Fibroblast of peridontal ligament (primary cell): ENCODE results near the gene OTOS.

Source experiments
- DNase-seq: peaks from one replicate; pipeline ENCODE4 v3.0.0-alpha.2; 2010; ENCODE audit errors: extremely low read depth

The OTOS gene

DNA sequence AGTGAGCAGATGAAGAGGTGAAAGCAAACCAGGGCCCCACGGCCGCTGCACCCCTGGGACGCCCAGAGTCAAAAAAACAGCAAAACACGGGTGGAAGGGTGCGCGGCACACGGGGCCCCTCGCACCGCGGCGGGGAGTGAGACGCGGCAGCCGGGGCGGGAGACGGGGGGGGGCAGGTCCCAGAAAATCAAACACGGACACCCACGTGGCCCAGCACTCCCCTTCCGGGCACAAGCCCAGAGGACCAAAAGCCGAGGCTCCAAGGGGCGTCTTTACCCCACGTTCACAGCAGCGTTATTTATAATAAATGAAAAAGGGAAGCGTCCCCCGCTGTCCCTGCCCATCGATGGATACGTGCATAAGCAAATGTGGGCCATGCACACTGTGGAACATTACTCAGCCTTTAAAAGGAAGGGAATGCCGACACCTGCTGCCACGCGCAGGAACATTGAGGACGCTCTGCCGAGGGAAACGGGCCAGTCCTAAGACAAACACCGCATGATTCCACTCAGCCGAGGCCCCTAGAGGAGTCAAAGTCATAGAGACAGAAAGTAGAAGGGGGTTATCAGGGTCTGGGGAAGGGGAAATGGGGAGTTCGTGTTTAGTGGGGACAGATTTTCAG lies 3.7 kb downstream of the OTOS start:
- DNase-seq, result no peak

DNA sequence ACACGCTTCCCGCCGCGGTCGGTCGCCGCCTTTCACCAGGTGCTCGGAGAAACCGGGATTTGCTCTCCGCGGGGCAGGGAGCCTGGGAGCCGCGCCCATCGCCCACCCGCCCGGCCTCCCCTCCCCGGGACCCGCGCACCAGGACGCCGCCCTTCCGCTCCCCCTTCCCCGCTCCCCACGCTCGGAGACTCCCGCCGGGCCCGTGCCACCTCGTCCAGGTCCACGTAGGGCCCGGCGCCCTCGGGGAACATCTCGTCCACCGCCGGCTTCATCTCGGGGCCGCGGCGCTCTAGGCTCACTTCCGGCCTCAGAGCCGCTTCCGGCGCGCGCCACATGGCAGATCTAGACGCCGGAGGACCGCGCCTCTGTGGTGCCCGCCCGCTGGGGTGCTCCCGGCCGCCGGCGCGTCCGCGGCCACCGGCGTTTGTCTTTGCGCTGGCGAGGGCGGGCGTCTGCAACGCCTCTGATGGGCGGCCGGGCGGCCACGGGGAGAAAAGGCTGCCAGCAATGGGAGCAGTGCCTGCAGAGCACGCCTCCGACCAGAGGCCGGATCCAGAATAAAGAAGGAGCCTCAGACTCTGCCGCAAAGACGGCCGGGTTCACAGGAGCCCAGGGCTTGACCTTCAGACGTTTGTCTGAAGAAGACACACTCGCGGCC lies 4.3 kb downstream of the OTOS start, which contains the start of gene COPS9:
Gene COPS9, minus strand, starts transcription at position 293 of the 658 bp plus-strand sequence. Its CDS starts 21 bp downstream, at position 272.
- peak; percentile 82 for DNase-seq

GRCh38 chr2:240135706-240136012 lies 4.8 kb downstream of the OTOS start:
- peak; percentile 6 for DNase-seq

- no peak for DNase-seq
Measured at GRCh38 chr2:240134956-240135520, 5.4 kb downstream of the OTOS start.

GRCh38 chr2:240134466-240134865 lies 6.0 kb downstream of the OTOS start:
- DNase-seq, result no peak

DNA sequence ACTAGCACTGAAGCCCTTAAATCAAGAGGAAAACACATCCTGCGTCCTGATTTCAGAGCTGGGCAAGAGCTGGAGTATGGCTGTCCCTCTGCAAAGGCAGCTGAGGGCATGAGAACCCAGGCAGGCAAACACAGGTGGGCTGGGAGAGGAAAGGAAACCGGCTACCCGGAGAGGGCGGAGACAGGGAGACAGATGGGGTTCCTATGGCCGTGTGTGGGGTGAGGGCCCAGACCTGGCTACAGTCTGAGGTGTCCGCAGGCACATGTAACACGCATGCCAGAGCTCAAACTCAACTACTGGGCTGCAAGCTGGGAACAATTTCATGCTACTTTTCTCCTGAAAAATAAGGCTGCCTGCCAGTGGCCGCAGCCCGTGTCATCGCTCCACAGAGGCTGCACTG lies 7.1 kb downstream of the OTOS start:
- no peak for DNase-seq

GRCh38 chr2:240132651-240132980 lies 7.8 kb downstream of the OTOS start:
- DNase-seq, result no peak

GRCh38 chr2:240131941-240132650 lies 8.4 kb downstream of the OTOS start:
- no peak for DNase-seq

- no peak for DNase-seq
Measured at GRCh38 chr2:240131296-240131695, 9.2 kb downstream of the OTOS start.

DNA sequence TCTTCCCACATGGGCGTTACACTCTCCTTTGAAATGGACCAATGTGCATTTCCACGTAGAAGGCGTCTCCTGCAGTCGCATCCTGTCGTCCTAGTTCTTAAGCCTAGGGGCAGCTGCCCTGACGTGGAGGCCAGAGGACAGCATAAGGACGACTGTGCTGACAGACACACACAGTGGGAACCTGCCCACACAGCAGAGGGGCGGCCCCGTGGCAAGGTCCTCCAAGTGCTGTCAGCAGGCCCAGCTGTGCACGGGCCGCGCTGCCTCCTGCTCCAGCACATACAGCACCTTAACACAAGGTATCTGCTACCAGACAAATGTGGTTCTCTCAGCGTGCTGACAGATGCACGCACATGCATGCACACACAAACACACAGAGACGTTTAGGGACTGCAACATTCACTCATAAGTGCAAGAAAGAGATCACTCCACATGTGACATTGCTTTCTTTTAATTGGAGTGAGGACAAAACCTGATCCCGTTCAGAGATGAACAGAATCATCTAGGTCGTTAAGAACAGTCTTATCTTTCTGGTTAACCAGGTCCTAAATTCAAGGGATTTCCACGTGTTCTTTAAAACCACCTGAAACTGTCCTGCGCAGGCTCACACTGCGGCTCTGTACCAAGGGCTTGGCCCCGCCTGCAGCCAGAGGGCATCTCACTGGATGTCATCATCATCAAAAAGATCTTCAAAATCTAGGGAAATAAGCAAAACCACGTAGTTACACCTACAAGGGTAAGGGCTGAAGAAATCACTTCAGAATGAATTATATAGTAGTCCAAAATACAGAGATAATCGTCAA lies 9.9 kb downstream of the OTOS start:
- DNase-seq, result no peak

DNA sequence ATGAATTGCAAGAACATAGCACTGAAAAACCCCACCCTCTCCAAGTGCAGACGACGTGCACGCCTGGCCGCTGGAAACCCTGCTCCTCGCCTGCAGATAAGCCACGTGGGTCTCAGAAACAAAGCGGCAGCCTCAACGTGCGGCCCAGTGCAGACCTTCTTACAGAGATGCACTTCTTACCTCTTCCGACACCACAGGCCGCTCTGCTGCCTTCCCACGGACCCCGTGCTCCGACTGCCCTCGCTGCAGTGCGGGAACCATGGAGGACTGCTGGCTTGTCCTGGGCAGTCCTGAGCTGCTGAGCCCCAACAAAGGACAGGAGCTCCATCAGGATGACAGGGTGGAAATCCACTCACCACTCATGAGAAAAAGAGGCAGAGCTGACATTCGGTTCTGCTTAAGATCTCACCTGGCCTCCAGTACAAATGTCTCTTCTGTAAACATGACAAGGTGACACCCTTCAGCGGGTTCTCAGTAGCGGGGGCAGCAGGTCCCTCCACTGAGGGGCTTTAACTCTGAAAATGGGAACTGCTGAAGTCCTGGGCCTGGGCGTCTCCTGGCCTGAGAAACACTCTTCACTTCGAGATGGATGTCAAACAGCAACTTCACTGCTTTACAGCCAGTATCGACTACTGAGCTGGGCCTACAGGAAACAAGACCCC lies 10.6 kb downstream of the OTOS start:
- no peak for DNase-seq

GRCh38 chr2:240129311-240129710 lies 11.1 kb downstream of the OTOS start:
- DNase-seq, result no peak

GRCh38 chr2:240128608-240129145 lies 11.8 kb downstream of the OTOS start:
- no peak for DNase-seq

GRCh38 chr2:240127911-240128607 lies 12.4 kb downstream of the OTOS start:
- DNase-seq, result no peak

DNA sequence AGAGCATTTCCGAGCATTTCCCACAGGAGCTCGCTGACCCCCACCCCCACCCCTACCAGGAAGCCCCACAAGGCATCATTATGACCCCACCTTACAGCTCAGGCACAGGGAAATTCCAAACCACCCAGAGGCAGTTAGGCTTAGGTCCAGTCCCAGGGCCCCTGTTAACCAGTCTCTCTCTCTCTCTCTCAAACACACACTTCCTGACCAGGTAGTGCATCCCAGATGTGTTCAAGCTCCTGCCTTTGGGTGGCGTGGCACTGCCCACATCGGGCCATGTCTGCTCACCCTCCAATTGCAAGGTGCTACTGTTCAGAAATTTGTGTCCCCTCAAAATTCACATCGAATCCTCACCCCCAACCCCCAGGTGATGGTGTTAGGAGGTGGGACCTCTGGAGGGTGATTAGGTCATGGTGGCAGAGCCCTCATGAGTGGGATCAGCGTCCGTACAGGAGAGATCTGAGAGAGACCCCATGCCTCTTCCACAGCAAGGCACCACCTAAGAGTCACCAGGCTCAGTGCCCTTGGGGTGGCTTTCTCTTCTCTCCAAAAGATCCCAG lies 13.2 kb downstream of the OTOS start:
- no peak for DNase-seq

GRCh38 chr2:240126731-240127130 lies 13.7 kb downstream of the OTOS start:
- no peak for DNase-seq

DNA sequence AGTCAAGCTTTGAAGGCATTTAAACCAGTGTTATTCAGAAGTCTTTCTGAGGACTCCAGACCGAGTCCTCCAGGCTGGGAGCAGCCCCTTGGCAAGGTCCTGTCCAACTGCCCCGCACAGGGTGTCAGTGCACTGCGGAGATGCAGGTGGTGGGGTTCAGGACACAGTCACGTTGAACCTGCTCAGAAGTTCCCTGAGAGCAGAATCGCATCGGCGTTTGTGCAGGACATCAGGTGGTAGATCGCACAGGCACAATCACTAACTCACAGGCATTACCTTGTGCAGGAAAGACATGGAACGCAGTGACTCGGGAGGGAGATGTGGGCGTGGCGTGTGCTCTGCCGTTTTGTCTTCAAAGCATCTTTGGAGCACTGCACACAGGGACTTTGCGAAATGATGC lies 14.7 kb downstream of the OTOS start:
- DNase-seq, result no peak

GRCh38 chr2:240124651-240125030 lies 15.8 kb downstream of the OTOS start:
- no peak for DNase-seq

GRCh38 chr2:240123821-240124650 lies 16.4 kb downstream of the OTOS start:
- no peak for DNase-seq

- no peak for DNase-seq
Measured at GRCh38 chr2:240121675-240122074, 18.8 kb downstream of the OTOS start.
